AG10803 (cell line): ENCODE results near the gene BRD8.
"Not testable (repeated sequence)": the region's sequence is repeated elsewhere in the genome, so short reads cannot be mapped to it uniquely, and the experiment has no call there.

Experiments
- DNase-seq: peaks from one replicate; pipeline ENCODE4 v3.0.0; 2010; ENCODE audit warnings: low read depth
- H3K4me3 ChIP-seq: 2 replicates; pipeline ENCODE4 v1.5.1; 2011; ENCODE audit warnings: mild to moderate bottlenecking, low read length, control low read depth
- TF ChIP-seq, protein P1 (sequence below): conservative IDR thresholded peaks from 2 replicates; pipeline ENCODE4 v1.5.1; 2011; ENCODE audit warnings: mild to moderate bottlenecking, low read length, control low read depth, inconsistent platforms

The BRD8 gene

DNA sequence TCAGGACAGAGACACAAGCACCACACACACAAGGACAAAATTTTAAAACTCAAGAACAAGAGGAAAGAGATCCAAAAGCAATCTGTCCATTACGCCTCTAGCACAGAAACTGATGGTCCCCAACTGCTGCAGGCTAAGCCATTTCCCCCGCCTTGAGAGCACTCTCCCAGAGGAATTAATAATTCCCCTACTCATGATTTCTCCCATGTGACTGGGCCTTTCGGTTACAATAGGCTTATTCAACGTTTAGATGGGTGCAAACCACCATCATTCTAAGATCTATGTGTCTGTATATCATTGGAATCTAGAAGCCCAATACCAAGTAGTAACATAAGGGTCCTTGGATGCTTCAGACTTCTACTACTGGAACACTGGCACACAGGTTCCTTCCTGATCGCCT is 18.8 kb downstream of the BRD8 start:
- TF ChIP-seq, protein P1, sequence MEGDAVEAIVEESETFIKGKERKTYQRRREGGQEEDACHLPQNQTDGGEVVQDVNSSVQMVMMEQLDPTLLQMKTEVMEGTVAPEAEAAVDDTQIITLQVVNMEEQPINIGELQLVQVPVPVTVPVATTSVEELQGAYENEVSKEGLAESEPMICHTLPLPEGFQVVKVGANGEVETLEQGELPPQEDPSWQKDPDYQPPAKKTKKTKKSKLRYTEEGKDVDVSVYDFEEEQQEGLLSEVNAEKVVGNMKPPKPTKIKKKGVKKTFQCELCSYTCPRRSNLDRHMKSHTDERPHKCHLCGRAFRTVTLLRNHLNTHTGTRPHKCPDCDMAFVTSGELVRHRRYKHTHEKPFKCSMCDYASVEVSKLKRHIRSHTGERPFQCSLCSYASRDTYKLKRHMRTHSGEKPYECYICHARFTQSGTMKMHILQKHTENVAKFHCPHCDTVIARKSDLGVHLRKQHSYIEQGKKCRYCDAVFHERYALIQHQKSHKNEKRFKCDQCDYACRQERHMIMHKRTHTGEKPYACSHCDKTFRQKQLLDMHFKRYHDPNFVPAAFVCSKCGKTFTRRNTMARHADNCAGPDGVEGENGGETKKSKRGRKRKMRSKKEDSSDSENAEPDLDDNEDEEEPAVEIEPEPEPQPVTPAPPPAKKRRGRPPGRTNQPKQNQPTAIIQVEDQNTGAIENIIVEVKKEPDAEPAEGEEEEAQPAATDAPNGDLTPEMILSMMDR: no peak
- no peak overlapping the region for H3K4me3 ChIP-seq
- DNase-seq: no peak

DNA sequence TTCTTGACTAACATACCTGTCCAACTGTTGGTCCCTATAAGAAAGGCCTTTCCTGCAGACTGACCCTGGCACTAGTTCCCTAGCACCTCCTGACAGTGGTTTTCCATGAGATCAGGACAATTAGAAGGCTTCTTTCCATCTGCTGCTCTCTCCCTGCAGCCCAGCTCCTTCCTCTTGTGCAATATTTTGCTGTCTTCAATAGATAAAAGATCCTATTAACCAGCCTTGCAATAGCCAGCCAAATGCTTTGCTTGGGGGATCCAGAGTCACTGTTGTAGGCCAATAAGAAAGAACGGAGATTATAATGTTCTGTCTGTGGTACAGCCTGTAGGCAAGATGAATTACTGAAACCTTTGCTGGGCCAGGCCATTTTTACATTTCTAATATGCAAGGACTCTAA is 20.8 kb downstream of the BRD8 start:
- TF ChIP-seq, protein P1: no peak
- DNase-seq: no peak
- no peak overlapping the region for H3K4me3 ChIP-seq

DNA sequence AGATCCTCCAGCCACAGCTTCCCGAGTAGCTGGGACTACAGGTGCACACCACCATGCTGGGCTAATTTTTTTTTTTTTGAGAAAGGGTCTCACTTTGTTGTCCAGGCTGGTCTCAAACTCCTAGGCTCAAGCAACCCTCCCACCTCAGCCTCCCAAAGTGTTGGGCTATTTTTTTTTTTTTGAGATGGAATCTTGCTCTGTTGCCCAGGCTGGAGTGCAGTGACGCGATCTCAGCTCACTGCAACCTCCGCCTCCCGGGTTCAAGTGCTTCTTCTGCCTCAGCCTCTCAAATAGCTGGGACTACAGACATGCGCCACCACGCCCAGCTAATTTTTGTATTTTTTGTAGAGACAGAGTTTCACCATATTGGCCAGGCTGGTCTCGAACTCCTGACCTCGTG is 22.5 kb downstream of the BRD8 start:
- DNase-seq, H3K4me3 ChIP-seq: not testable (repeated sequence)

DNA sequence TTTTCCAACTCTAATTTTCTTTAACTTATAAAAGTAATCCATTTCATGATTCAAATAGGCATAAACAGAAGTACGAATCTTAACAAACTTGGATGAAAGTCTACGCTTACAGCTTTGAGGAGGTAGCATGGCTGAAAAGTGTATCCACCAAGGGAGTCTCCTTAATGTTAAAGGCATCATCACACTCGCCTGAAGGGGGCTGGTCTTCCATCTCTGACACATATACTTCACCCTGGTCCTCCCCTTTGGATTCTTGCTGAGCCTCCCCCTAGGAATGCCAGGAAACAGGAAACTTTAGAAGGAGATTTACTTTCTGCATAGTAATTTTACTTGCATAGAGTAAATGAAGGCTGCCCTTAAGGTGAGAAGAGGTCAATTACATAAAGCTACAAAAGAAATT is 28.9 kb downstream of the BRD8 start:
- TF ChIP-seq, protein P1: no peak
- no peak overlapping the region for H3K4me3 ChIP-seq
- DNase-seq: no peak

DNA sequence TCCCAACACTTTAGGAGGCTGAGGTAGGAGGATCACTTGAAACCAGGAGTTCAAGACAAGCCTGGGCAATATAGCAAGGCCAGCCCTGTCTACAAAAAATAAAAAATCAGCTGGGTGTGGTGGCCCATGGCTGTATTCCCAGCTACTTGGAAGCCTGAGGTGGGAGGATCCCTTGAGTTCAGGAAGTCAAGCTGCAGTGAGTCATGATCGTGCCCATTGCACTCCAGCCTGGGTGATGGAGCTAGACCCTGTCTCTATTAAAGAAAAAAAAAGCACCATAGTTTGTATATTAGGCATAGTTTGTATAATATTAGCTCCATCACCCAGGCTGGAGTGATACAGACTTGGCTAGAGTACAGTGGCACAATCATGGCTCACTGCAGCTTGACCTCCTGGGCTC is 29.6 kb downstream of the BRD8 start:
- peak; percentile 83 for DNase-seq
- TF ChIP-seq, protein P1: no peak
- H3K4me3 ChIP-seq: no peak overlapping the region

DNA sequence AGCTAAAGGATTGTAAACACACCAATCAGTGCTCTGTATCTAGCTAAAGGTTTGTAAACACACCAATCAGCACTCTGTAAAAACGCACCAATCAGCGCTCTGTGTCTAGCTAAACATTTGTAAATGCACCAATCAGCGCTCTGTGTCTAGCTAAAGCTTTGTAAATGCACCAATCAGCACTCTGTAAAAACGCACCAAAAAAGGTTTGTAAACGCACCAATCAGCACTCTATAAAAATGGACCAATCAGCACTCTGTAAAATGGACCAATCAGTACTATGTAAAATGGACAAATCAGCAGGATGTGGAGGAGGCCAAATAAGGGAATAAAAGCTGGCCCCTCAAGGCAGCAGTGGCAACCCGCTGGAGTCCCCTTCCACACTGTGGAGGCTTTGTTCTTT is 34.9 kb downstream of the BRD8 start:
- H3K4me3 ChIP-seq, DNase-seq: not testable (repeated sequence)

DNA sequence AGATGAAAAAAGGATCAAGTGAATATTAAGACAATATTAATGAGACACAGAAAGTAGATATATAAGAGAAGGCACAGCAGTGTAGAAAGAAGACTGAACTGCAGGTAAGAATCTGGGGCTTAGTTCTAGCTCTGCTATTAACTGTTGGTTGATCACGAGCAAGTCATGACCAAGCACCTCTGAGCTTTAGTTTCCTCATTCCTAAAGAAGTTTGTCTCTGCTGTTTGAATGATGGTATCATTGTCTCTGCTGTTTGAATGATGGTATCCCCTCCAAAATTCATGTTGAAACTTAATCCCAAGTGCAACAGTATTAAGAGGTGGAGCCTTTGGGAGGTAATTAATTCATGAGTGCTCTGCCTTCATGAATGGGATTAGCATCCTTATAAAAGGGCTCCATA is 36.7 kb downstream of the BRD8 start:
- no peak for DNase-seq
- H3K4me3 ChIP-seq: no peak overlapping the region
- TF ChIP-seq, protein P1: no peak

DNA sequence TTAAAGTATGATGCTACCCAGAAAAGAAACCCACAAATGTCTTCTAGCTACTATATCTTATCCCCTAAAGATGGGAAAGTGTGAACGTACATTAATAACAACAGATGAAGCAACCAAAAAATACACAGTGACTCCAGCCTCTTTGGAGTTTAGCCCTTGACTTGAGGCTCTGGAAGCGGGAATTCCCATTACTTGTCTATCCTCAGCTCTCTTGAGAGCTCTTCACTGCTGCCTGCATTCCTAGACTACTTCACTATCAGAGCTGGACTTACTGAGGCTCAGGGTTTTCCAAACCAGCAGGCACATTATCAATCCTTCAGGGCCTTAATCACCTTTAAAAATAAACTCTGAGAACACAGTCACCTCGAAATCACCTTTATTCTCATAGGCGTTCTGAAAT is 38.2 kb downstream of the BRD8 start:
- TF ChIP-seq, protein P1: no peak
- H3K4me3 ChIP-seq: no peak overlapping the region
- no peak for DNase-seq

DNA sequence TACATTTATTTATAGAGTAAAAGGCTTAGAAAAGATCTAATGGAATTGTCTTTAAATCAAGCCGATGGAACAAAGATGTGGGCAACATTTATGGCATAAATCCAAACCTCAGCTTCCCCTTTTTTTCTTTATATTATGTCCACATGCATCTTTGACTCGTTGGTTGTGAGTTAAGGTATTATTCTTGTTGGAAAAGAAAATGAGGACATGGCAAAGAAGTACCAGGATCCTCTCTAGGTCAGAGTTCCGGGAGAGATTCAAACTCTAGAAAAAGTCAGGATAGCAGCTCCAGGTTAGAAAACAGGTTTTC is 38.7 kb downstream of the BRD8 start:
- no peak for DNase-seq
- TF ChIP-seq, protein P1: no peak
- H3K4me3 ChIP-seq: no peak overlapping the region
